ENCODE measurements around the gene SORCS2.
A peak's percentile ranks its signal among the peaks of the same experiment; 100 is the strongest.

SORCS2 gene

DNA sequence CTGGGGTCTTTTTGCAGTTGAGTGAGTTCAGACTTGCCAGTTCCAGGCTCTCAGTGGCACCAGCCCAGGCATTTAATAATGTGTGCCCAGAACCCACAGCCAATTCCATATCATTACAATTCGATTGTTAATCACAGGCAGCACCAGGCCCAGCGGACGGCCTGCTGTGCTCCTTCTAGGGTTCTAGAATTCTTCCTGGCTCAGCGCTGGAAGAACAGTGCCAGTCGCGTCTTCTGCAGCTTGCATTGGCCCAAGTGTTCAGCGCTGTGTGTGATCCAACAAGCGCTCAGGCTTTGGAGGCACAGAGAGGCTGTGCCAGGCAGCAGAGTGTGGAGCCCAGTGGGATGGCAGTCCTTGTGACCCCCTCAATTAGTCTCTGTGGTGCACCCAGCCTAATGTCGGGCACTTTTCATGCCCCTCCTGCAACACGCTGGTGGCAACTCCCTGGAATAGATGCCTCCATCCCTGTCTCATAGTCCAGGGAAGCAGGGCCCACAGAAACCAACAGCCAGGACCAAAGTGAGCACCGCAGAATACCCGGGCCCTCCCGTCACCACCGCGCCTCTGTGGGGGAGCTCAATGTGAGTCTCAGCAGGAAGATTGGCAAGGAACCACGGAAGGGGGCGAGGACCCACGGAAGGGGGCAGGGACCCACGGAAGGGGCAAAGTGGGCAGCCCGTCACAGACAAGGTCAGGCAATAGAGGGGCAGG lies 554.2 kb downstream of the SORCS2 start:
- DNase-seq, result no peak

DNA sequence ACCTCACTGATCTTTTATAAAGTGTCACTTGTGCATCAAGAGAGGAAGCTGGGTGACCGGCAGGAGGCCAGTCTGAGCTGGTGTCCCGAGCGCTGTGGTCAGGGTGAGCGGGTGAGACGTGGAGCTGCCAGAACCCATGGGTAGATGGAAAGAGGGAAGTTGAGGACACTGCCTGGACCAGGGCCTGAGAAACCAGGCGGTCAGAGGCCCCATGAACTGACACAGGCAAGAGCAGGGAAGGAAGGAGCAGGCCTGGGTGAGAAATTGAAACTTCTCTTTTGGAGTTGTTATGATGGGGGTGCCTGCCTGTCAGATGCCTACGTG lies 554.7 kb downstream of the SORCS2 start:
- no peak for DNase-seq

DNA sequence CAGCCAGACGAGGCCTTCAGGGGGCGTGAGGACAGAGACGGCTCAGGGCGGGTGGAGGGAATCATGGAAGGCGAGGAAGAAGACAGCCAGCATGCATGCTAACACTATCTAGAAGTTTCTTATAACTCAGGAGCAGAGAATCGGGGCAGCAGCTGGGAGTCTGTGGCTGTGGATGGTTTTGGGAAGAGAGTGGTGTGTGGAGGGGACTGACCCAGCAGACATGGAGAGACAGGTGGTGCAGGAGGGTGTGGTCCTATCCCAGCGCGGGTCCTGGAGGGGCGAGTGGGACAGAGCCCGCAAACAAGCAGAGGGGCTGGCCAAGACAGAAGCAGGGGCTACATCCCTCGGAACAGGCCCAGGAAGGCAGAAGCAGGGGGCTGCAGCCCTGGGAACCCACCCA lies 555.2 kb downstream of the SORCS2 start:
- DNase-seq, result no peak

DNA sequence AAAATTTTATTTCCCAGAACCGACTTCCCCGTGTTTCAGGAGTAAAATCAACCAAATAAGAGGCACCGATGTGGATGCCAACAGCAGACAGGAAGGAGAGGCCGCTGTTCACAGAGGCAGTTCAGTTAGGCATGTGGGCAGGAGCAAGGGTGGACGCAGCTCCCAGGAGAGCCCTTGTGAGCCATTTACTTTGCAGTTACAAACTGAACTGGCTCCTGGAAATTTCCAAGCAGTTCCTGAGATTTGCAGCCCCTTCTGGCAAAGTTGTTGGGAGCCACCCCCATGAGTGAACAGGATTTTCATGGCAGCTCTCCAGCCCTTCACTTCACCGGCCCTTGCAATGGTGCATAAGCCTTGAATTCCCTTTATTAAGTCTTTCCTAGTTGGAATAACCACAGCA lies 558.2 kb downstream of the SORCS2 start:
- no peak for DNase-seq

DNA sequence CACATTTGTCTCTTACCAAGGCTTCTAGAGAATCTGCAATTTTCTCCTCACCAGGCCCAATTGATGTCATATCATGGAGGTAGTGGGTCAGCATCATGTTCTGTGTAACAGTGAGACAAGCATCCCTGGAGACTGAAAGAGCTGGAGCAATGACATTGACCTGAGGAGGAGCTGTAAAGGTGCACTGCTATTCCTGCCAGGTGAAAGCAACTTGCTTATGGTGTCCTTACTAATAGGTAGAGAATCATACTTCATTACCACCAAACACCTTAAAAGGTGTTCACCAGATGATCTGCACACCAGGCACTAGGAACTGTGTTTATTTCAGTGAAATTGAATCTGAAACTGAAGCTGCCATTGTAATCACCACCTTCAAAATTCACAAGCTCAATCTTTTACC lies 558.6 kb downstream of the SORCS2 start:
- no peak for DNase-seq

DNA sequence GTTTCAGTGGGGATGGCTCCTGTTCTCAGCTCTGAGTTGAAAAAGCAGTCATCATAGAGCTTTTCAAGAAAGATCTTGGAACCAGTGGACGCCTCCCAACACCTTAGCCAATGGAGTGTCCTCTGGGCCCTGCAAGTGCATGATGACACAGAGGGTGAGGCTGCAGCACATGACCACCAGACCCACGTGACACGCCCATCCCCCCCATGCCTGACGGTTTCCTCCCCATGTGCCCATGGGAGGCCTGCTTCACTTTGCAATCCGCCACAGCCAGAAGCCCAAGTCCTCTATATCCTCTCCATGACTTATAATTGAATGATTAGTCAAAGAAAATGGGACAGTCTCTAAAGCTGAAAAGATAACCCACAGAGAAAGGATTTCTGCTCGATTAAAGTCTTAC lies 560.3 kb downstream of the SORCS2 start:
- no peak for DNase-seq

DNA sequence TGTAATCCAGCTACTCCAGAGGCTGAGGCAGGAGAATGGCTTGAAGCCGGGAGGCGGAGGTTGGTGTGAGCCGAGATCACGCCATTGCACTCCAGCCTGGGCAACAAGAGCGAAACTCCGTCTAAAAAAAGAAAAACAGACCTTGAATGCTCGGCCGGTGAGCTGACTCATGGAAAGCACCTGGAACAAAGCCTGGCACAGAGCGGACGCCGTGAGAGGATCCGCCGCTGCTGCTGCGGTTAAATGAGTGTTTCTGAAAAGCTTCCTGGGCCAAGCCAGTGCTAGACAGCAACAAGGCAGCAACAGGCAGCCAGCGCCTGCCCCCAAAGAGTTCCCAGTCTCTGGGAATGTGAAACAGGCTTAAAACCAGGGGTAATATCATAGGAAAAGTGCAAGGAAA lies 560.9 kb downstream of the SORCS2 start:
- DNase-seq, result no peak

DNA sequence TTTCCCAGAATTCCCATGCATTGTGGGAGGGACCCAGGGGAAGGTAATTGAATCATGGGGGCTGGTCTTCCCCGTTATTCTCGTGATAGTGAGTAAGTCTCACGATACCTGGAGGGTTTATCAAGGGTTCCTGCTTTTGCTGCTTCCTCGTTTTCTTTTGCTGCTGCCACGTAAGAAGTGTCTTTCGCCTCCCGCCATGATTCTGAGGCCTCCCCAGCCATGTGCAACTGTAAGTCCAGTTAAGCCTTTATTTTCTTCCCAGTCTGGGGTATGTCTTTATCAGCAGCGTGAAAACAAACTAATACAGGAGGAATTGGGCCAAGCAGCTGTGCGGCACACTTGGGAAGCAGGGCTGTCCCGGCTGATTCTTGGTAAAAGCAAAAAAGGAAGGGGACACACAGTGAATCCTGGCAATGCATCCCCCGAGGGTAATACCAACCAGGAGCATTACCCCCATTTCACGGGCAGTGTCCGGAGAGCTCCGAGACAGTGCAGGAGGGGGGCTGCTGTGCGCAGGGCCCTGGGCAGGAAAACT lies 561.7 kb downstream of the SORCS2 start:
- DNase-seq, result no peak

DNA sequence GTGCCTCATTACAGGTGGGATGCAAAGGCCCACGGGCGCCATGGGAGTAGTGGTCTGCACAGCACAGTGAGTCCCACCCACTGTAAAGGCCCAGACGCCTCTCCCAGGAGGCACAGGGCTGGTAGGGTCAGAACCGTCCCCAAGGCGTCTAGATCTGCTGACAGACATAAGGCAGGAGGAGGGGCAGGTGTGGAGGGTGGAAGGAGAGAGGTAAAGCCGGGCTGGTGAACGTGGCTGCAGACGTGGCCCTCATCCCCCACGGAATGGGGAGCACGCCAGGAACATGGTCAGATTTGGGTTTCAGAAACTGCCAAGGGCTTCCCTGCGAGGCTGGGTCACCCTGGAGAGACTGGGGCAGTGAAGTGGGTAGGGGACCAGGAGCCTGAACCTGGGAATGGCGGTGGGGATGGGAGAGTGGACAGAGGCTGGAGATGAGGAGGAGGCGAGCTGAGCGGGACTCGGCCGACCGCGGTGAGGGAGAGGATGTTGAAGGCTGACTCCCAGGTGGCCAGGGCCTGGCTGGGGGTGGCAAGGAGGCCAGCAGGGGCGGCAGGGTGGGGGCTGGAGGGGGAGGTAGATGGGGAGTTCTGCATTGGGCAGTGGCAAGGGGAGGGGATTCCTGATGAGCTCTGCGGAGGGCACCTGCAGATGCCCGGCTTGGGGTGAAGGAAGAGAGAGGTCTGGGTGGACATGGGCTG lies 562.4 kb downstream of the SORCS2 start:
- DNase-seq, result no peak

DNA sequence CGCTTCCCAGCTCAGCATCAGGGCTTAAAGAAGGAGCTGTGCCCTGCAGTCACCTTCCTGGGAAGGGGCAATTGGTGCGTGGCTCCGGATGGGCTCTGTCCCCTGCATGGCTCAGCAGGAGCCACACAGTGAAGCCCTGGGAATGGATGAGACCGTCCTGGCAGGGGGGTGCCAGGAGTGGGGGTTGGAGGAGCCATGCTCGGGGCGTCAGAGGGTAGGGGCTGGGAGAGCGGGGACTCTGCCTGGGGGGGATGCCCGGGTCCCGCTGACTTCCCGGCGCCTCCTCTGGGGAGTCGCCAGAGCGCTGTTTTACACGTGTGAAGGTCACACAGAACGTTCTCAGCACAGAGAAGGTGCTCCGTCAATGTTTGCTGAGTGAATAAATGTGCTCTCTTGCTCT lies 563.2 kb downstream of the SORCS2 start:
- DNase-seq, result no peak

DNA sequence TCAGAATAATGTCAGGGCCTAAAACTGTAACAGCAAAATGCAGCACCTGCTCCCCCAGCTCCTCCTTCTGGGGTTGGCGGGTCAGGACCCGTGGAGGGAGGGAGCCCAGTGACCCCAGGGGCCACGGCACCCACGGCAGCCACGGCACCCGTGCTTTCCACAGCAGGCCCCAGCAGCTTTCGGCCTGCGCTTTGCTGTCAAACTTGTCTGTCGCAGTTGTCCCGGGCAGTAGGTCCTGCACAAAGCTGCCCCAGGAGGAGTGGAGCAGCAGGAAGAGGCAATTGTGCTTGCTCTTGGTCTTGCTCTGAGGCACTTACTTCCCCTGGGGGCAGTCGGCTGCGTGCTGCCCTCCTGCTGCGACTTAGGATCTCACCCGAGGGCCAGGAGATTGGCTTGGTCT lies 563.7 kb downstream of the SORCS2 start:
- no peak for DNase-seq

DNA sequence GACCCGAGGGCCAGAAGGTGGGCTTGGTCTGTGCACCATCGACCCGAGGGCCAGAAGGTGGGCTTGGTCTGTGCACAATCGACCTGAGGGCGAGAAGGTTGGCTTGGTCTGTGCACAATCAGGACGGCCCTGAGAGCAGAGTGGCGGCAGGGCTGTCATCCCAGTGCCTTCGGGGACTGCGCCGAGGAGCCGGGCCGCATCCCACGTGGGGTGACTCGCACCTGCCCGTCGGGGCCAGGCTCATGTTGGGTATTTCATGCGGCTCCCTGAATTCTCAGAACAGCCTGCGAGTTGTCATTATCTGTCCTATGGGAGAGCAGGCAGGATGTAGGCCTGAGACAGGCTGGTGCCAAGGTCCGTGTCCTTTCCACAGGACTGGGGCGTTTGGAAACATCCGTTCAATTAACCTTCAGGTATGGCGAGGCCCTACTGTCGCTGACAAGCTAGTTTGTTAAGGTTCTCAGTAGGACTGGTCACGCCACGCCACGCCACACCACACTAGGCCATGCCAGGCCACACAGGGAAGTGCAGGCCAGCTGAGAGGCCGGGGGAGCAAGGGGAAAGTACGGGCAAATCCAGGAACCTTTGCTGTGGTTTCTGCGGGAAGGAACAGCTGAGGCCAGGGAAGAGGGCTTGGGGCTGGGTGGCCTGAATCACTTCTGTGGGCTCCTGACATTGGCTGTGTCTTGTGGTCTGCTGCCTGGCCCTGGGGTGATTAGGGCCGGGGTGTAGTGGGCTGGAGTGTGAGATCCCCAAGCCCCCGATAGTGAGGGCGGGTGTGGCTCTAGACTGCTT lies 564.4 kb downstream of the SORCS2 start:
- no peak for DNase-seq

DNA sequence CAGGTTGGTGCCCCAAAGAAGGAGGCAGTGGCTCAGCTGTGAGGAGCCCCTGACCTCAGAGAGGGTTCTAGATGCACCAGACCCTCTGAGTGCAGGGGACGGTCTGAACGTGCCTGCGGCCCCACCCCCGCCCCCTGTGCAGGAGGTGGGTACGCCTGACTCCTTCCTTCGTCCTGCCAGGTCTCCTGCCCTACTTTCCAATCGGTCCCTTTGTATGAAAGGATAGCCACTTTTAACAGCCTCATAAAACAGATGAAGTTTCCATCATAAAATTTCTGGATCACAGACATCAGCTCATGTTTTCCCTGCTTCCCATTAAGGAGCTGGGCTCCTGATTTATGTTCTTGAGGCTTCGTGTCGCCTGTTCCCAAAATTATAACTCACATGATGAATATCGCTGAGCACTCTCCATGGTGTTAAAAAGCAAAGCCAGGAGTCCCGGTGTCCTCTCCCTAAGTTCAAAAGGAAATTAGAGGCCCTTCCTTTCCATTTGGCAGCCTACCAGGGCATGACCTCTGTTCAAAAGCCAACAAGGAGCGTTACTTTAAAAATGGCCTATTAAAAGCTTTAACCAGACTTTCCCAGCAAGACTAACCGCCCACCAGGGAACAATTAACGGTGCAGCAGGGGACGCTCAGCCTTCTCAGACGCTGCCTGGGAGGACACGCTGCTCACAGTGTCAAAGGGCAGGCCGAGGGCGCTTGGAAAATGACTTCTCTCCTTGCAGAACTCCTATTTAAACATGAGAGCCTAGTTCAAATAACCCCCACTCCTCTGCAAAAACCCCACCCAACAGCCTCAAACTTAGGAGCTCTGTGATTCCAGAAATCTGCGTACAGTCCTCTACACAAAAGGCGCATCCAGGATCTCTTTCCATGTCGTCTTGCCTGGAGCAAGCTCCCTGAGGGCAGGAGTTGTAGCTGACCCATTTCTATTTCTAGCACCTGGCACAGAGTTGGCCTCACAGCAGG lies 565.4 kb downstream of the SORCS2 start:
- no peak for DNase-seq

DNA sequence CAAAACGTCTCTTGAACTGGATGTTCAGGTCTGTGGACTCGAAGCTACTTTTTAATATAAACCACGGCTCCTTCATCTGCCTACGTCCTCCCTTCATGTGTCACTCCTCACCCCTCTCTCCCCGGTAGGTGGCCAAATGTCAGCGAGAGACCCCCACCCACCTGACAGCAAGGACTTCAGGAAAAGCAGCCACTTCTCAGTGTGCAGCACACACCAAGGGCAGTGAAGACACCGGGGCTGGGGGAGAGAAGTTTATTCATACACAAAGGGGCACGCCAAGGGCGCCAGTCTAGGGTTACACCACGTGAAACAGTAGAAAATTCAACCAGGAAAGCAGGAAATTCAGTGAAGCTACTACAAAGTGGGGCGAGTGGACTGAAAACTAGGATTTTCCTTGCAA lies 566.1 kb downstream of the SORCS2 start:
- no peak for DNase-seq

DNA sequence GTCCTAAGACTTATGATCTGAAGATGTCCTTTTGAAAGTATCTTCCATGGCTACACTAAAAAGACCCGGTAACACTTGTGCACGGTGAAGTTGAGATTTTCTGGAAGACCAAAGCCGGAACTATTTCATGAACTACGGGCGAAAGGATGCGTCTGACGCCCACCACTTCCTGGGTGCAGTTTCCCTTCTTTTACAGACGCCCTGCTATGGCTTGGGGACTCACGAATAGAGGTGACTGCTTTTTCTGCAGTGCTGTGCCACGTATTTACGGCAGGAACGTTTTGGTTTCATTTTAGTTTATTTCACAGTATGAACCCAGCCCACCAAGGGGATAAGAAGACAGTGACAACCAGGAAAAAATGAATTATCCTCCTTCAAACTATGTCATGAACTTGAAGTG lies 566.9 kb downstream of the SORCS2 start:
- peak; percentile 67 to 68 for DNase-seq

DNA sequence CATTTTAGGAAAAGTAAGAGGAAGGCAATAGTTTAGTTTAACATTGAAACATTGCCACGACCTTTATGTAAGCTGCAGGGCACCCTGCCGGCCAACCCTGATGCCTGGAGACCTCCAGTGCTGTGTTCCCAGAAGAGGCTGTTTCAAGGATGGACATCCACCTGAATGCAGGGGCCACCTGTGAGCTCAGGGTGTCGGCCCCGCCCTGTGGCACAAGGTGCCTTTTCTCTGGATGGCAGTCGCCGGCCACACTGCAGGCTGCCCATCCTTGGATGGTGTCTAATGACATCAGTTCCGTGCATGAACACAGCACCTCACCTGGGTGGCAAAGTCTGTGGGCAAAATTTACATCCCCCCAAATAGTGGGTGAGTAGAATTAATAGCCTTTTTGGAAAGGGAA lies 567.3 kb downstream of the SORCS2 start:
- DNase-seq, result peak in 1 of 2 donors; percentile 30

DNA sequence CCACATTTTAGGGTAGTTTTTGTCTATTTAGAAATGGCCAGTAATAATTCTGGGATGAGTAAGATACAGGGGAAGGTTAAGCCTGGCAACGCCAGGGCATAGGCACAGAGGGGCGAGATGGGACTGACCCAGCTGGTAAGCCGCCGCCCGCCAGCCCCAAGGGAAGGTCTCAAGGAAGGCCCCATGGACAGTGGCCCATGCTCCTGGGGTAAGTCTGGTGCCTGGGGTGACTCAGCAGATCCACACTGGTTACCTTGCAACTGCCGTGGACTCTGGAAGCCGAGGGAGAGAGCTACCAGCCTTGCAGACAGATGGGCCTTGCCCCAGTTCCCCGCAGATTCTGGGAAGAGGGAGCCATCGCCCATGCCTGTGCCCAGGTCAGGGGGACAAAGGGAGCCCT lies 567.9 kb downstream of the SORCS2 start:
- DNase-seq, result no peak

DNA sequence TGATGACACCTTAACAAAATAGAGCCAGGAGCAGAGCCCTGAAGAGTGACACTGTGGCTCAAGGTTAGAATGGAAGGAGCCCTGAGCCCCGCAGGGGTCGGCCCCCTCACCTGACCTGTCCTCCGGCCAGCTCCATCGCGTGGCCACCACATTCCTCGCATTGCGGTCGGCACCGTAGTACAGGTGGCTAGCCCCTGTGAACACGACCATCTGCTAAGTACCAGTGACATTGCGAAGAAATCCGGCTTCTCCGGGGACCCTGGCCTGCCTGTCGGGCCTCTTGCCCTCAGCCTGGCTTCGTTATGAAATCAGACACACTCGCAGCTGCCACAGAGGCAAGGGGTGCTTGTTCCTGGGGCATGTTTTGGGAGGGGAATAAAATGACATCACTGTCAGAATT lies 568.4 kb downstream of the SORCS2 start:
- DNase-seq, result no peak

DNA sequence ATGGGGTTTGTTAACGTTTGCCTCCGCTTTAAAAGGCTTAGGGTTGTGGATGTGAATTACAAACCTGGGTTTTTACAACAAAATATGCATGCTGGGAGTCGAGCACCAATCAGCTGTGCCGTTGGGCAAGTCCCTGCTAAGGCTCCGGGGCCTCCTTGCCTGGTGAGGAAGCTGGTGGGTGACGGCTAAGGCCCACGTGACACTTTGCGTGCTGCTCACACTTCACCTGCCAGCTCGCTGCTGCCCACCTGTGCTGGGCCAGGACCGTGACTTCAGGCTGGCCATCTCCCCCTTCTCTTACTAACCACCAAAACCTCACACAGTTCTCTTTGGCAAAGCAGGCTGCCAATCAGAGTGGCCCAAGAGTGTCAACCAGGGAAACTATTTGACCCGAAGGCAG lies 569.0 kb downstream of the SORCS2 start:
- no peak for DNase-seq

DNA sequence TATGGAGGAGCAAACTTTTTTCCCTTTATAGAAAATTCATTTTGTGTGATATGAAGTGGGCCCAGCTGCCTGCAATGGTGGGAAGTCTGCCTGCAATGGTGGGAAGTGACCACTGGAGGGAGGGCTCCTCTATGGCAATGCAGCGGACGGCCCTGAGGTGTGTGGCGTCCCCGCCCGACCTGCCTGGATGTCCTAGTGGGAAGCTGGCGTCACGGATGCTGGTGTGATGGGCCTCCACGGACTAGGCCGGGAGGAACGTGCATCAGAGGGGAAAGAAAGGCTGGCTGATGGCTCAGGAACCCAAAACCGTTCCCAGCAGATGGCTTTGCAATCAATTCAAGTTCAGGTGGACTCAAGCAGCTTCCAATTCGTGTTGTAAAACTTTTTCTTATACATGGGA lies 569.4 kb downstream of the SORCS2 start:
- peak; percentile 65 for DNase-seq

DNA sequence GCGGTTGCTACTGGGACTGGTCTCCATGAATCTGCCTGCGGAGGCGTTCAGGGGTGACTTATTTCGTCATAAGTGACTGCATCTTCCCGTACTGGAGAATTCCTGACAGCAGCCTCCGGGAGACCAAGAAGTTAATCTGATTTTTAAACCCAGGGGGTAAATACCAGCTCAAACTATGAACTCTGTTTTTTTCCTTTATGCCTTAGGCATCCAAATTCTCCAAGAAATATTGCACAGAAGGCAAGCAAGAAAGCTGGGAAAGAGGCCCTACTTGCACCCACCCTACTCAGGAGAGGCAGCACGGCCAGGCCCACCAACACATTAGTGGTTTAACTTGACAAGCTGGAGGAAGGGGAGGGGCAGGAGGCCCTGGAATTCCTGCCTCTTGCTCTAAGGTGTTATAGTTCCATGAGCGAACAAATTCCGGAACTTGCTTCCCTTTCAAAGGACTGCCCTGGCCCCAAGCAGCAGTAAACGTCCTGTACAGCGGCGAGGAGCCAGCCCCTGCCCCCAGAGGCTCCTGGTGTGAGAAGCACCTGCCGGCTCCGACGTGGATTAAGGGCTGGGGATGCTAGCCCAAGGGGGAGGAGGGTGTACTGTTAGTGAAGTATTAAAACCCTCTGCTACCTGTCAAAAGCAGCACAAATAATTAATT lies 570.2 kb downstream of the SORCS2 start:
- DNase-seq, result no peak

DNA sequence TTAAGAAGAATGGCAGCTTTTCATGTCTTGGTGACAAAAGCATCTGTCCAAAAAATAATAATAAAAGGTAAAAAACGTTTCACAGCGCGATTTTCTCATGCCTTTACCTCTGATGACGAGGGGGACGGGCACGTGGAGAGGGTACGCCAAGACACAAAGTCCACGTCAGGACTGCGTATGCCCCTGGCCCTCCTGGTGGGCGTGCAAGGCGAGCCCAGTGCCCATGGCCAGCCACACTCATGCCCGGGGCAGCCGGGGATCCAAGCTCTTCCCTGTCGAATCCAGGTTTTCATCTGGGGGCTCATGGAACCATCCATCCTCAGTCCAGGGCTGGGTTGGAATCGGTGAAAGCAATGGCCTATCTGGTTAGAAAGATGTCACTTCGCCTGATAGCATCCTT lies 570.8 kb downstream of the SORCS2 start:
- no peak for DNase-seq
